Adipose tissue (tissue), 3 donors: ENCODE measurements around the gene PIK3CD. TPM values are rescaled to one million over a fixed set of nuclear protein-coding genes. Genes with fewer than 3 reads are reported as not detected.

ENCODE experiments used
- H3K27ac ChIP-seq: one replicate; pipeline ENCODE4 v1.5.1; 2013; ENCODE audit warnings: low read depth, low read length
- WGBS, 3 donors: extraction: QIAGEN DNeasy Blood & Tissue Kit; methylation state at CpG; one replicate each; pipeline ENCODE4 v1.1.7; 2013; 5-methylcytosine and 5-hydroxymethylcytosine counted together
- polyA plus RNA-seq, 3 donors: library from polyadenylated mRNA; stranded (reverse); fragments of 200-250 nt; gene quantifications; one replicate each; pipeline ENCODE4 v1.2.3, GENCODE V29; 2013
- donor health status: healthy with polysubstance abuse.
- donor health status: Bipolar disorder and iron deficiency.
- donor health status: healthy.

Gene PIK3CD
- polyA plus RNA-seq, 3 donors, result 2.4 to 7.0 (median 7.0) TPM

GRCh38 chr1:9649769-9650168 is 1.8 kb upstream of the PIK3CD start:
- H3K27ac ChIP-seq, result no peak overlapping the region
- 89 to 92% (median 92%) methylated on average over 3 of the region's 3 CpGs for WGBS, 3 donors

GRCh38 chr1:9651220-9651564 is 339 bp upstream of the PIK3CD start:
- WGBS, 3 donors, result 14 to 29% (median 18%) methylated on average over 10 of the region's 10 CpGs
- no peak overlapping the region for H3K27ac ChIP-seq

- peak overlapping the region; percentile 70 for H3K27ac ChIP-seq
- 5 to 8% (median 5%) methylated on average over 51 to 55 of the region's 55 CpGs for WGBS, 3 donors
Measured at GRCh38 chr1:9652379-9653209, 1.1 kb downstream of the PIK3CD start.

- no peak overlapping the region for H3K27ac ChIP-seq
- 26 to 52% (median 36%) methylated on average over 11 of the region's 11 CpGs for WGBS, 3 donors
Measured at GRCh38 chr1:9653210-9653490, 1.6 kb downstream of the PIK3CD start.

- H3K27ac ChIP-seq, result no peak overlapping the region
- 45 to 54% (median 49%) methylated on average over 10 of the region's 10 CpGs for WGBS, 3 donors
Measured at GRCh38 chr1:9653491-9654050, 2.0 kb downstream of the PIK3CD start.

- WGBS, 3 donors, result 50 to 81% (median 60%) methylated on average over 24 to 25 of the region's 25 CpGs
- no peak overlapping the region for H3K27ac ChIP-seq
Measured at GRCh38 chr1:9654051-9654833, 2.7 kb downstream of the PIK3CD start.

- H3K27ac ChIP-seq, result no peak overlapping the region
- WGBS, 3 donors, result 48 to 67% (median 57%) methylated on average over 16 of the region's 16 CpGs
Measured at GRCh38 chr1:9654834-9655723, 3.5 kb downstream of the PIK3CD start.

GRCh38 chr1:9655836-9656235 is 4.3 kb downstream of the PIK3CD start:
- no peak overlapping the region for H3K27ac ChIP-seq
- WGBS, 3 donors, result 62 to 80% (median 67%) methylated on average over 11 of the region's 11 CpGs

GRCh38 chr1:9657521-9658032 is 6.0 kb downstream of the PIK3CD start:
- no peak overlapping the region for H3K27ac ChIP-seq
- 38 to 75% (median 59%) methylated on average over 2 of the region's 2 CpGs for WGBS, 3 donors

- WGBS, 3 donors, result 55 to 72% (median 71%) methylated on average over 4 of the region's 4 CpGs
- H3K27ac ChIP-seq, result no peak overlapping the region
Measured at GRCh38 chr1:9658199-9658598, 6.7 kb downstream of the PIK3CD start.

- H3K27ac ChIP-seq, result no peak overlapping the region
- 33 to 65% (median 40%) methylated on average over 5 of the region's 5 CpGs for WGBS, 3 donors
Measured at GRCh38 chr1:9659328-9659727, 7.8 kb downstream of the PIK3CD start.

GRCh38 chr1:9663257-9663656 is 11.7 kb downstream of the PIK3CD start:
- WGBS, 3 donors, result 94 to 95% (median 94%) methylated on average over 6 of the region's 6 CpGs
- no peak overlapping the region for H3K27ac ChIP-seq

GRCh38 chr1:9665193-9665592 is 13.7 kb downstream of the PIK3CD start:
- 93 to 95% (median 94%) methylated on average over 9 of the region's 9 CpGs for WGBS, 3 donors
- no peak overlapping the region for H3K27ac ChIP-seq

GRCh38 chr1:9668080-9668479 is 16.5 kb downstream of the PIK3CD start:
- H3K27ac ChIP-seq, result no peak overlapping the region
- 53 to 61% (median 57%) methylated on average over 2 of the region's 2 CpGs for WGBS, 3 donors

GRCh38 chr1:9670085-9670484 is 18.6 kb downstream of the PIK3CD start:
- H3K27ac ChIP-seq, result no peak overlapping the region
- WGBS, 3 donors, result 74 to 89% (median 86%) methylated on average over 2 of the region's 2 CpGs

GRCh38 chr1:9671377-9672140 is 20.0 kb downstream of the PIK3CD start:
- no peak overlapping the region for H3K27ac ChIP-seq
- WGBS, 3 donors, result 65 to 89% (median 88%) methylated on average over 8 of the region's 8 CpGs

- no peak overlapping the region for H3K27ac ChIP-seq
- WGBS, 3 donors, result 91 to 96% (median 96%) methylated on average over 5 of the region's 5 CpGs
Measured at GRCh38 chr1:9672444-9672843, 20.9 kb downstream of the PIK3CD start.

- 62 to 75% (median 71%) methylated on average over 3 of the region's 3 CpGs for WGBS, 3 donors
Measured at GRCh38 chr1:9675393-9675792, 23.9 kb downstream of the PIK3CD start.

More at GRCh38 chr1:9675393-9675792, 23.9 kb downstream of the PIK3CD start:
- no peak overlapping the region for H3K27ac ChIP-seq
